Fibroblast of lung (primary cell): ENCODE data around the gene OXCT2.
"Not testable (repeated sequence)": the region's sequence is repeated elsewhere in the genome, so short reads cannot be mapped to it uniquely, and the experiment has no call there.

Source experiments
- CTCF ChIP-seq, 2 donors: IDR thresholded peaks in 1 of 2; conservative IDR thresholded peaks in 1 of 2; 1 replicate in 1 of 2; 2 replicates in 1 of 2; pipeline ENCODE4 v1.5.1; 2011 to 2012; ENCODE audit warnings: low read length in 2 of 2, control low read depth in 1 of 2, inconsistent platforms in 1 of 2, low read depth in 1 of 2, mild to moderate bottlenecking in 1 of 2
- EZH2 ChIP-seq: IDR thresholded peaks from 2 replicates; pipeline ENCODE4 v1.5.1; 2012; ENCODE audit warnings: low read length, control low read depth, mild to moderate bottlenecking; ENCODE audit errors: missing control alignments

GRCh38 chr1:39763619-39764374 is 7.4 kb downstream of the OXCT2 start:
- not testable (repeated sequence) for TF ChIP-seq EZH2; CTCF (conservative IDR thresholded peaks at IDR 0.05 in 1 of 2, IDR thresholded peaks at IDR 0.05 in 1 of 2; ENCODE audit: low read depth in 1 of 2, low read length in 2 of 2)
